ENCODE results near the gene CSN3.

DNA sequence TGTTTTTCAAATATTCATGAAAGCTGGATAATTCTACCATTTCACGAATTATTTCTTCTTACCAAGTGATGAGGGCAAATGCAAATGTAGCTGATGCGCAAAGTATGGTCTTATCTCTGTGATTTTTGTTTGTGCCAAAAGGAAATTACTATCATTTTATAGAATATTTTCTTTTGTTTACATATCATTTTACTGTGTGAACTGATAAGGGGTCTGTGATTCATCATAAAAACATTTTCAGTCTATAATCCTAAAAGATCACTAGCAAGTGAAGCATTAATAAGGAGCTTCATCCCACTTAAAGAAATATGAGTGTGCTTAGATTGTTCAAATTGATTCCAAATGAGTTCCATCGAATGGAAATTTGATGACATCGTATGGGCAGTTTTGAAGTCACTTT lies 694 bp downstream of the CSN3 start:
- no peak for TF ChIP-seq CTCF (IDR thresholded peaks at IDR 0.05; ENCODE audit: poor library complexity, severe bottlenecking)
- TF ChIP-seq POLR2AphosphoS5 (IDR thresholded peaks at IDR 0.05), result no peak
- TF ChIP-seq EZH2 (IDR thresholded peaks at IDR 0.05; ENCODE audit: borderline replicate concordance, insufficient read depth, low read length, poor library complexity, severe bottlenecking), result no peak
- no peak for TF ChIP-seq REST (IDR thresholded peaks at IDR 0.05; ENCODE audit: borderline replicate concordance)
